PC-3 (cell line): Measurements from ENCODE around the gene PDZD2.

Source experiments
- EZH2 ChIP-seq: fragments of 300-600 bp; sonication (generic); IDR thresholded peaks from one replicate; pipeline ENCODE4 v1.6.1; 2017; ENCODE audit warnings: antibody characterized with exemption, mild to moderate bottlenecking, low read length; ENCODE audit not compliant: unreplicated experiment
- EZH2phosphoT487 ChIP-seq: fragments of 300-600 bp; sonication (generic); IDR thresholded peaks from 2 replicates; pipeline ENCODE4 v1.6.1; 2018; ENCODE audit warnings: mild to moderate bottlenecking, antibody characterized with exemption, low read length, borderline replicate concordance
- TF ChIP-seq, protein P1 (sequence below): fragments of 300-600 bp; sonication (generic); conservative IDR thresholded peaks from 2 replicates; pipeline ENCODE4 v1.5.1; 2017; ENCODE audit warnings: antibody characterized with exemption, low read depth, mild to moderate bottlenecking, low read length

DNA sequence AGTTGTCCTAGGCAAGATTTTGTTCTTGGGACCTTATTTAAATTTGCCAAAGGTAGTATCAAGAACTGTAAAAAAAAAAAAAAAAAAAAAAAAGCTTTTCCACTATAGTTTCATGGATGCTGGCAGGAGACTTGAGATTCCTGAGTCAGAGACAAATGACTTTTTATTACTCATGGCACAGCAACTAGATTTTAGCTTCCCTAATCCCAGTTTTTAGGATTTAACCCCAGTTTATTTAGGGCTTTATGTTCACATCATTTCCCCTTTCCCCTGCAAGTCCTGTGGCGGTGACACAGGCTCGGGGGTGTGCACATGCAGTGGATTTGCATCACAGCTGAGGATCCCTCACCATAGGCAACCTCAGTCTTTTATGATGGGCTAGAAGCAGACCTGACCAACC, 390.3 kb downstream of the PDZD2 start:
- TF ChIP-seq, protein P1, sequence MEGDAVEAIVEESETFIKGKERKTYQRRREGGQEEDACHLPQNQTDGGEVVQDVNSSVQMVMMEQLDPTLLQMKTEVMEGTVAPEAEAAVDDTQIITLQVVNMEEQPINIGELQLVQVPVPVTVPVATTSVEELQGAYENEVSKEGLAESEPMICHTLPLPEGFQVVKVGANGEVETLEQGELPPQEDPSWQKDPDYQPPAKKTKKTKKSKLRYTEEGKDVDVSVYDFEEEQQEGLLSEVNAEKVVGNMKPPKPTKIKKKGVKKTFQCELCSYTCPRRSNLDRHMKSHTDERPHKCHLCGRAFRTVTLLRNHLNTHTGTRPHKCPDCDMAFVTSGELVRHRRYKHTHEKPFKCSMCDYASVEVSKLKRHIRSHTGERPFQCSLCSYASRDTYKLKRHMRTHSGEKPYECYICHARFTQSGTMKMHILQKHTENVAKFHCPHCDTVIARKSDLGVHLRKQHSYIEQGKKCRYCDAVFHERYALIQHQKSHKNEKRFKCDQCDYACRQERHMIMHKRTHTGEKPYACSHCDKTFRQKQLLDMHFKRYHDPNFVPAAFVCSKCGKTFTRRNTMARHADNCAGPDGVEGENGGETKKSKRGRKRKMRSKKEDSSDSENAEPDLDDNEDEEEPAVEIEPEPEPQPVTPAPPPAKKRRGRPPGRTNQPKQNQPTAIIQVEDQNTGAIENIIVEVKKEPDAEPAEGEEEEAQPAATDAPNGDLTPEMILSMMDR: no peak
- no peak for TF ChIP-seq EZH2
- no peak for TF ChIP-seq EZH2phosphoT487
